Measurements from ENCODE around the gene MAD1L1.

MAD1L1 gene

DNA sequence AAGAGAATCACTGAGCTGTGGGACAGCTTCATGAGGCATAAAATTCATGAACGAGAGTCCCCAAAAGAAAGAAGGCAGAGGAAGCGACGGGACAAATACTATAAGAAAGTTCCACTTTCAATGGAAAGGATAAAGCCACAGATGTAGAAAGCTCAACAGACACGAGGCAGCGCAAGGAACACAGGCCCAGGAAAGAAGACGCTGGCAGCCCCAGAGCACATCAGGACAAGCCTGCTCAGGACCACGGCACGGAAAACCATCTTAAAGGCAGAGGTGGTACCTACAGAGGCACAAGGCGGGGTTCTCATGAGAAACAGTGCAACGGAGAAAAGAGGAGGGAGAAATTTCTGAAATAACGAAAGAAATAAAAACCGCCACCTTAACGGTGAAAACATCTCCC, 273.4 kb downstream of the MAD1L1 start:
- no peak for DNase-seq

DNA sequence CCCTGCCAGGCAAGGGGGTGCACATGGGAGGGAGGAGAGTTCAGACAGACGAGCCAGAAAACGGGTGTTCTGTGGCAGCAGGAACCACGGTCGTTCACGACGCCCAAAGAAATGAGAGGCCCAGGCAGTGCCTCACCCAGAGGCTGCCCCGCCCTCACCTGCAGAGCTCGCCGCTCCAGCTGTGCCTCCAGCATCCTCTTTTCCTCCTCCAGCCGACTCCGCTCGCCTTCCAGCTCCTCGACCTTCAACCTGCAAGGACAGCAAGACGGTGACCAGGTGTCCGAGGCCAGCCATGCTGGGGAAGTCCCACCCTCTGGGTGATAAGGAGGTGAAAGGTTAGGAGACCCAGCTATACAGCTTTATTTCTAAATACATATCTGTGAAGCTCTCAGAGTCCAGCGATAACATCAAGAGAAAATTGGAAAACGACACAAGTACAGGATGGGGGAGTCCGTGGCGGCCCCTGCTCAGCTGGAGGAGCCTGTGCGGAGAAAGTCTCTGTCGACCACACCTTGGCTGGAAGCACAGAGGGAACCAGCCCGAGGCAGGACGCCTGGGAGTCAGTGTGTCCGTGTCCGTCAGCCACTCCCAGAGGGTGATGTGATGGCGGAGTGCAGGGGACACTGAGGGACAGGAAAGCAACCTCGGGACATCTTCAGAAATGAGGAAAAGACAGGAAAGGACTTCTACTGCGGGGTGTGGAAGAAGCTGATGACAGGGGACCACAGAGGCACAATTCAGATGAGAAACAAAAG, 275.1 kb downstream of the MAD1L1 start:
- DNase-seq, result no peak

DNA sequence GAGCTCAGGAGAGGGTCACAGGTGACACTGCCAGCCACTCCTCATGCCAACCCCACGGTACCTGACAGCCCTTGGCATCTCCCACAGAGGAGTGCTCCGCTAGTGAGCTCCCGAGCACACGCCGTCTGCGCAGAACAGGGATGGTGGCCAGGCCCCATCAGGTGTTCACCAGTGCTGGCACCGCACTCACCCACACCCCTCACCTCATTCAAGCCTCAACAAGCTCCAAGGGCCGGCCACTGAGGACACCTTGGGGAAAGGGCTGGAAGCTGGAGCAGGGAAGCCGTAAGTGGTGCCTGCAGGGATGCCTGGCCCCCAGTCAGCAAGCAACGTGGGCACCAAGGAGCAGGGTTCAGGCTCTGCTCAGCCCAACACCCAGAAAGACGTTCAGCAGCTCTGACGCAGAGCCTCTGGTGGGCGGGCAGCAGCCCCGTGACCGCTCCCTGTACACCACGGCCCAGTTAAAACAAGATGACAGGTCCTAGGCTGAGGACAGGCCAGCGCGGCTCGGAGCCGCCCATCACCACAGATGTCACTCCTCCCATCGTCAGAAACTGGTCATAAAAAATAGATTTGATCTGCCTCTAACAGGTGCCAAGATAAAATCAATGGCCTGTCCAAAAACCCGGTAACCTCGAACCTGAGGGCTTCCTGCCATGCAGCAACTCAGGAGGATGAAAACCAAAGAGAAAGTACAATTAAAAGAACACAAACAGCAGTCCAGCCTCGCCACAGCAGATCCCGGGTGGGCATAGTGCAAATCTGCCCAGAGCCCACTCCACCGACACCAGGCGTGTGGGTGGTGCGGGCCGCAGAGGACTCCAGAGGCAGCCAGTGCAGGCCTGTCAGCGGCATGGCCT, 275.9 kb downstream of the MAD1L1 start:
- DNase-seq, result no peak

DNA sequence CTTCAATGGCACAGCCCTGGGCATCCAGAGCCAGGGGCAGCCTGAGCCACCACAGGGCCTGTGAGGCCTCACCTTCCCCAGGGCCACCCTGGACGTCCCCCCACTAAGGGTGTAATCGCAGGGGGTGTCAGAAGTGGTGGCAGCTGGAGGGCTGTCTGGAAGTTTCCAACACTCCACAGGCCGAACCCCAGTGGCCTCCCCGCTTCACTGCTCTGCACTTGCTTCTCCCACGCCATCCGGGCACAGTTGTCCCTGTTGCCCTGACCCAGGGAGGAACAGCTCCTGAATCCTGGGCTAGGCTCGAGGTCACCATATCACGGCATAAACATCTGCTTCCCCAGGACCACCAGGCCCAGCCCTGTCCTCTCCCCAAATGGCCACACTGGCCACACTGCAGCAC, 276.6 kb downstream of the MAD1L1 start:
- no peak for DNase-seq

DNA sequence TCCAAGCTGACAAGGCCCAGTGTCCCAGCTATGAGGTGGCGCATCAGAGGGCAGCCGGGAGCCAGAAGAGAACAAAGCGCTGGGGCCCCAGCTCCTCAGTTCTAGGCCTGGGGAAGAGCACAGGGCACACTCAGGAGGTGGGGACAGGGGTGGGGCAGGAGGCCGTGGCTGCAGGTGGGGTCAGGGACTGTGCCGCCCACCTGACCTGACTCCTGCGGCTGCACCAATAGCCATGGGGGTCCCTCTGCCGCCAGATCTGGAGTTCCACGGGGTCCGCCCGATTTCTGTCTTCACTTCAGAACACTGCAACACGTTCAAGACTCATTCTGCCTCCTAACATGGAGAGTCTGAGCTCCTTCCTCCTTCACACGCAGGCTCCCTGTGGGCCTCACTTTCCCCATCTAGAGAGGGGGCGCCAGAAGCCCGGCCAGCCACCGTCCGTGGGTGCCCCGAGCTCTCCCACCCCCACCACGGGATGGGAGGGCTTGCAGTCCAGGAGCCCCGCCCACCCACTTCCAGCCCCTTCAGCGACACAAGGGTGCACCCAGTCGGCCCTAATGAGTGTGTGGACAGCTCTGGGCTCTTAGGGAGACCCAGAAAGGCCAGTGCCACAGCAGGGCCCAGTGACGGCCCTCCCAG, 278.3 kb downstream of the MAD1L1 start:
- DNase-seq, result no peak

DNA sequence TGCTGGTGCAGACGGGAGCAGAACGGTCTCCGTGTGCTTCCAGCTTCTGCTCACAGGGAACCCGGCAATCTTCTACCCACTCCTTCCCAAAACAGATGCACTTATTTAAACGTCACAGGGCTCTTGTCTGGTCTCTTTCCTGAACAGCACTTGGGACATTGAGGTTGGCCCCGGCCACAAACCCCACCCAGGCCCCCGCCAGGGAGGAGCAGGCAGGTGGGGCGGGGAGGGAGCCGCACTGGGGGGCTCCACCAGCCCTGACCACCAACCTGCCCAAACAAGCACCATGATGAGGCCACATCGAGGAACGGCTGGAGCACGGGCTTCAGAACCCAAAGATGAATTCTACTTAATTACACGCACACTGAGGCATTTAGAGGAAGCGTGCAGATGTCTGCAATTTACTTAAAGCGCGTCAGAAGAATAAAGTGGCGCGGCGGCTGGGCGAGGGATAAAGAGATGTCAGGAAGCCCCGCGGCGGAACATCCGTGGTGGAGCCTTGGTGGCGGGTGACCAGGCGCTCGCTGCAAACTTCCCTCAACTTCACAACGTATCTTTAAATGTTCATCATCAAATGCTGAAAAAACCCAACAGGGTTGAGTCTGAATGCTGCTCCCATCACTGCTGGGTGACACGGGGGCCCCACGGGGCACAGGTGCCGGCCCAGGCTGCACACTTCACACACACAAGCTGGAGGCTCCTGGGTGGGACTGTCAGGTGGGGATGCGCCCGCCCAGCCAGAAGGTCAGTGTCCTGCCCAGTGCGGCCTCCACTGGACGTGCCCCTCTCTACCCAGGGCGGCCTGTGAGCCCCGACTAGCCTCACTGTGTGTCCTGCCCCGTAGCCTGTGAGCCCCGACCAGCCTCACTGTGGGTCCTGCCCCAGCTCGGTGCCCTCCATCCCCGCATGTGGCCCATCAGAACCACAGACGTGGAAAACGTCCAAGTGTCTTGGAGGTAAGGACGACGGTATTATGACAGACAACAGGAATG, 279.2 kb downstream of the MAD1L1 start:
- no peak for DNase-seq

DNA sequence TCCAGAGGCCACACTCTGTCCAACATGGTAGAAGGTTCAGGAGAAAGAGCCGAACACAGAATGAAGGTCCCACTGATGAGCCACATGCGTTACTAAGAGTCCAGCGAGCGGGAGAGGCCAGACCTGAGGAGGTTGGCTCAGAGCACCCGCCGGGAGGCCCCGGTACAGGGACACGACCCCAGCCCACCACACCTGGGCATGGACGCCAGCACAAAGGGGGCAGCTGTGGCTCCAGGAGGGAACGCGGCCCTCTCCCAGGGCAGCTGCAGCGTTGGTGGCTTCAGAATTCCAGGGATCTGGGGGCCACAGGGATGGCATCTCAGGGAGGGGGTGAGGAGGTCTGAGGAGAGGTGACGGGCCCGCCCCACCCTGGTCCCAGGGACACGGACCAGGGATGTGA, 280.0 kb downstream of the MAD1L1 start:
- DNase-seq, result no peak

DNA sequence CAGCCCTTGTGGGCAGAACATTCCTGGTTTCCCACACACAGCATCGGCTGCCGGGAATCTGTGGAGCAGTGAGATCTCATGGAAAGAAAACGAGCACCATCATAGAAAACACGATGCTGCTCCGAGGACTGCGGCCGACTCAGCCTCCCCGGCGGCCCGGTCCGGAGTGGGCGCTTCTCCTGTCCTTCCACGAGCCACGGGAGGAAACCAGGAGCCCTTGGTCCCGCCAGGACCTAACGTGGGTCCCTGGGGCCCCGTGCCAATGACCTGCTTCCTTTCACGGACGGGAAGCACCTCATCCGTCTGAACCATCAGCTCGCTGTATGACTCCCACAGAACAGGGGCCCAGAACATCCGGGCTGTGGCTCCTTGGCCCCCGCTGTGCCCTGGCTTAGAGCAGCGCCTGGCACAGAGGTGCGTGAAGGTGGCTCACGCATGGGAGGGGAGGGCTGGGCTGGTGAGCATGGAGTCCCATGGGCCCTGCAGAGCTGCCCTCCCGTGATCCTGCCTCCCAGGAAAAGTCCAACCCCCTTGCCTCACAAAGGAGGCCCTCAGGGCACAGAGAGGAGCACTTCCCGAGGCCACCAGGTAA, 280.5 kb downstream of the MAD1L1 start:
- no peak for DNase-seq

DNA sequence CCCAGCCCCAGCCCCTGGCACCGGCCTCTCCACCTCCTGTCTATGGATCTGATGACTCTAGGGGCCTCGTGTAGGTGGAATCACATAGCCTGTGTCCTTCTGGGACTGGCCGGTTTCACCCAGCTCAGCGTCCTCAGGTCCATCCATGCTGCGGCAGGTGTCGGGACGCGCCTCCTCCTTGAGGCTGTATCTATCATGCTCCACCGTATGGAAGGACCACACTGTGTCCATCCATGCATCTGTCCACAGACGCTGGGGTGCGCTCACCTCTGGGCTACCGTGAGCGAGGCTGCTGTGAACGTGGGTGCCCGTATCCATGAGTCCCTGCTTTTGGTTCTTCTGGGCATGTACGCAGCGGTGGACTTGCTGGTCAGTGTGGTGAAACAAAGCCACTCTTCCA, 281.1 kb downstream of the MAD1L1 start:
- DNase-seq, result no peak

DNA sequence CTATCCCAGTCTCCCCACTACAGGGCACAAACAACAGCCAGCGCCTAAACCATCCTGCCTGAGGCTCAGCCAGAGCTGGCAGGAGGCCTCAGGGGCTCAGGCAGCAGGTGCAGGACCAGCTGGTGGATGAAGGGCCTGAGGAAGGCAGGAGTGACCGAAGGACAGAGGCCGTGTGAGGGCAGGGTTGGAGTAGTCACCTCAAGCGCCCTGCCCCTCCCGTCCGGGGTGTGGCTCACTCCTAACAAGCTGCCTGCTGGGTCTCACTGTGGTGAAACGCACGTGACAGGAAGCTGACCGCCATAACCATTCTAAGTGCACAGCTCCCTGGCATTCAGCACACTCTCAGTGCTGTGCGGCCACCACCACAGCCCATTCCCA, 281.6 kb downstream of the MAD1L1 start:
- no peak for DNase-seq

DNA sequence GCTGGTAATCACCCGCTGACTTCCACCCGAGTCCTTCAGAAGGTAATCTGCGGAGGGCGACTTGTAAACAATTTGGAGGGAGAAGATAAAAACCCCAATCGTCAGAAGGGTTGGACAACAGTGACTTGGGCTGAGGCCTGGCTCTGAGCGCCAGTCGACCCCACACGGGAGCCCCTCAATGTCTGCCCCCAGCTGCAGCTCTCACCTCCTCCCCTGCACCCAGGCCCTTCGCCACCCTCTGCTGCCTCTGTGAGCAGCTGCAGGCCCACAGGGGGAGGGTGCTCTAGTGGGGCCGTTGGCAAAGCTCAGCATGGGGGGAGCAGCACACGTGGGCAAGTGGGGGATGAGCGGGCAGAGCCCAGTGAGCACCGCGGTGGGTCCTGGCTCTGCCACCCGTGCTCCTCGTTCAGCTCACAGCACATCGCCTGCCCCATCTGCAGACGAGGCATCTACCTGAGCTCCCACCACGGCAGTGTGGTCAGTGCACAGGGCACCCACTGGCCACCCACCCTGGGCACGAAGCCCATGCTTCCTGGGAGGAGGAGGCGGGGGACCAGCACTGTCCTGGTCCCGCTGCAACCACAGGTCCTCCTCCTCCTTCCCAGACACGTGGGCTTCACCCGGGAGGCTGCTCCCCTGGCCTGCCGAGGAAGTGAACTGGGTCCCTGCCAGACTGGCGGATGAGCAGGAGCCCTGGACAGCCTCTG, 282.1 kb downstream of the MAD1L1 start:
- no peak for DNase-seq

DNA sequence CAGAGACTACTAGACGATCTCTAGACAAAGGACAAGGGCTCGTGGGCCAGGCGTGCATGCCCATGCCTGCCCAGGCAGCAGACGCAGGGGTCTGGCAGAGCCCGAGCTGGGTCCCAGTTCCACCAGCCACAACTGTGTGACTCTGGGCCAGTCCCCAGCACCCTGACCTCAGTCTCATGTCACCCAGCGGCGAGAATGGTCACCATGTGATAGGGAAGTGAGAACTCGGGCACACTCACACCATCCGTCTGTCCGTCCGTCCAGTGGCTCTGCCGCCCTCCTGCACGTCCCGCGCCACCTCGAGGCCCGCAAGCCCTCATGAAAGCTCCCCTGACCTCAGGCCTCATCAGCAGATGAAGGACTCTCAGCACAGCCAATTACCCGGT, 282.7 kb downstream of the MAD1L1 start:
- no peak for DNase-seq

DNA sequence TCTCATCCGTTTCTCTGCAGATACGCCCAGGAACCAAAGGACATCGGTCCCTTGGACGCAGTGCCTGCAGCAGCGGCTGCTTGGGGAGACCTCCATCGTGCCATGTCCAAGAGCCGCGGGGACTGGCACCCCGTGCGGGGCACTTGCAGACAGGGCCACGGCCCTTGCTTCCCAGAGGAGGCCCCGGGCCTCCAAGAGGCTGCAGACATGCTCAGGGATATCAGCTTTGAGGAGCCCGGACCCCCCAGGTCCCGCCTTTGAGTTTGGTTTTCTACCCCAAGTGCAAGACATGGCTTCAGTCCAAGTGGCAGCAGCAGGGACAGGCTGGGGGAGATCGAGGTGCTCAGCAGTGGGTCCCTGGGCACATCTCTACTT, 283.1 kb downstream of the MAD1L1 start:
- no peak for DNase-seq

DNA sequence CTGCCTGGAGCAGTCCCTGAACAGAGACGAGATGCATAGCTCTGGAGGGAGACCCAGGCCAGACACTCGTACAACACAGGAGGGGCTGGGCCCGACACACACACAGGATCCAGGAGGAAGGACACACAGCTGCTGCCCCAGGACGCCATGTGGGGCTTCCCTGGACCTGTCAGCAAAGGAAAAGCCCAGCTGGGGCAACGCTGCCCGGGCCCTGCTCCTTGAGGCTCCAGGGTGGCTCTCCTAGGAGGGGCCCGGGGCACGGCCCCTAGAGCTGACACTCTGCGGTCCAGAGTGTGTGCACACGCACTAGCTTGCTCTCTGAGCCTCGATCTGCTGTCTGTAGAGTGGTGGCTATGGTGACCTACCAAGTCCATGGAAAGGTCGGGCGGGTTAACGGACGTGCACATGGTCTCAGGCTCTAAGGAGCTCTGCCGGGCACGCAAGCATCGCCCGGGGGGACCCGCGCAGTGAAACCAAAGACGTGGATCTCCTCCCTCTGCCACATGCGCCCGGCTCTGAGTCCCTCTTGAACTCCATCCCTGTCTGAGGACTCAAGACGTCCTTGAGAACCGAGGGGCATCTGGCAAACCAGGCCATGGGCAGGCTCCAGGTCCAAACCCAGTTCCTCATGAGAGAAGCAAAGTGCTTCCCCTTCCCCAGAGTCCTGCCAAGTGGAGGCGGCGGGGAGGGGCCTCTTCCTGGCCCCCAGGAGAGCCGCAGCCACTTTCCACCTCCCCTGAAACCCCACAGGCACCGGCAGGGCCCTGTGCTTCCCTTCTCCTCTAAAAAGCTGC, 283.7 kb downstream of the MAD1L1 start:
- no peak for DNase-seq

DNA sequence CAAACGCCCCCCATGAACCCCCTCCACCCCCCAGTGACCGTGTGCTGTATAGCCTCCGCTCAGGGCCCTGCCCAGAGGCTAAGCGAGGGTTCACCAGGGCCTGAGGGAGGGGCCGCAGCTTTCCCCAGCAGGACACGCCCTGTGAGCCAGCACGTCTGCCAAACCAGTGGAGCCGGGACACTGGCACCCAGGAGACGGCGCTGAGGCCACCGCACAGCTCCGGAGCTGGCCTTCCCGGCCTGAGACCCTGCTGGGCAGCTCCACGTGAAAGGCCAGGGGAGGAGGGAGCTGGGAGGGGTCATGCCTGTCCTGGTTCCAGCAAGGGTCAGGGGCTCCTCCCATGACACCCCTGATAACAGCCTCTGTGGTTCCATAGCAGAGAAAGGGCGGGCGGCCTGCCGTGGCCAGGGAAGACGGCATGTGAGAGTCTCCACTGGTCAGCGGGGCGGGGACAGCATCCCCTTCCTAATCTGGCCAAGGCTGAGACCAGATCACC, 284.4 kb downstream of the MAD1L1 start:
- no peak for DNase-seq

DNA sequence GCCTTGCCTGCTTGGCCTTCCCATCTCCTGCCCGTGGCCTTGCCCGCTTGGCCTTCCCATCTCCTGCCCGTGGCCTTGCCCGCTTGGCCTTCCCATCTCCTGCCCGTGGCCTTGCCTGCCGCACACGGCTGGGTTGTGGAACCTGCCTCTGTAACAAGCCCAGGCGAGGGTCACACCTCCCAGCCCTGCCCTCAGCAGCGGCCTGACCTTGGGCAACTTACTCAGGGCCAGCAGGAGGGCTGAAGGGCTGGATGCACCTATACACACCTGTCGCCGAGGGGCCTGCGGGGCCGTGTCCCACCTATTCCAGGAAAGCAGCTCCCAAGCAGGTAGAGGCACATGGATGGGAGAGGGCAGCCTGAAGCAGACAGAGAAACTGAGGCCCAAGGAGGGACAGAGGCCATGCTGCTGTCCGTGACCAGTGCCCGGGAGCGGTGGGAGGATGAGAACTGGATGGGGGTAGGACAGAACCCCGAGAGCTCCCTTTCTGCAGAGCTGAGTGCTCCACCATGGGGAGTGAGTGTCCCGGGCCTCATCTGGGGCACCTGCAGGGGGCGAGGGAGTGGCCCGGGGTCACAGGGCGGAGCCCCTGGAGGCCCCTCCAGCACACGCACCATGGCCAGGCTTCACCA, 285.0 kb downstream of the MAD1L1 start:
- no peak for DNase-seq

DNA sequence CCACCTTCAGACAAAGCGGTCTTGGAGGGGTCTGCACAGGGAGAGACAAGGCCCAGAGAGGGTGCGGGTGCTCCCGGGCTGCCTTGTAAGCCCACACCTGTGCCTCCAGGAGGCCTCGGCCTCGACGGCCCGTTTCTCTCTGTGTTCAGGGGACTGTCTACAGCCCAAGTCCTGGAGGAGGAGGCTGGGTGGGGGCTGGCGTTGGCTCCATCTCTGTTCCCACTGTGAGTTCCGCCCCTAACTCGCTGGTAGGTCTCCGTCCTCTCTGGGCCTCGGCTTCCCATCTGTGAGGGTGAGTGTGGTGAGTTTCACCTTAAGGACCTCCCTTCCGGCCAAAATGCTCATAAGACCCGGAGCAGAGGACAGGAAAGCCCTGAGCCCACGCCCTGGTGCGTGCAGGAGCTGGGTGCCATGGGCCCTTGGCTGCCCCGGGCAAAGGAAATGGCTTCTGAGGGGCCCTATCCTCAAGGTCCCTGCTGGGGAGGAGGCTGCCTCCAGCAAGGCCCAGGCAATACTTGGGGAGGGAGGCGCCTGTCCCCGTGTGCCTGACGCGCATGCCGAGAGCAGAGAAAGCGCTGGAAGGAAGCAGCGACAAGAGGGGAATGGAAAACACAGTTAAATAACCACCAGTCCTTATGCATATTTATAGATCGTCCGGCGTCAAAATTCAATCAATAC, 285.8 kb downstream of the MAD1L1 start:
- no peak for DNase-seq

DNA sequence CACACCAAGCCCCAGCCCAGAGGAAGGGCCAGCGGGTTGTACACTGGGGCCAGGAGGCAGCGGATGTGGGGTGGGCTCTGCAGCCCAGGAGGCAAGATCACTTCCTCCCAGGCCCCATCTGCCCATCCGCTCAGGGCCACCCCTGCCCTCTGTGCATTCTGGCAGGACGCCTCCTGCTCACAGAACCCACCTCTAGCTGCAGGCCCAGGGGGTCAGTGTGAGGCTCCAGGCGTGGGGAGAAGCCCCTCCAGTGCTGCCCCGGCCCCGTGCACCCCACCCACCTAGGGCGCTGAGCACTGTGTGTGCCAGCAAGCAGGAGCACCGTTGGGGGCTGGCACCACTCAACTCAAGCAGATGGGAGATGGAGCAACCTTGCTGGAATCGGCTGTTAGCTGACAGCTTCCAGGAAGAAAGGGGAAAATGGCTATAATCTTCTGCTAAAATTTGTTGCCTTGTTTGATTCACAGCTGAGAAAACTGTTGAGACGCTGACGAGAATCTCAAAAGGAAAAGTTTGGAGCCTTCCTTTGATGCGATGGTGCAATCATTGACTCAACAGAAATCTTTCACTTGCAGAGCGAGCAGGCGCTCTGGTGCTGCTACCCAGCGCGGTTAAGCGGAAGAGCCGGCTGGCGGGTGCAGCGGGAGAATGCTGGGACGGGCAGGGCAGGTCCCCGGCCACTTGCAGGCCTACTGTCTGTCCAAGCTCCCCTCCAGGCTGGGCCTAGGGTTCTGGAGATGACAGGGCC, 286.5 kb downstream of the MAD1L1 start:
- DNase-seq, result no peak

DNA sequence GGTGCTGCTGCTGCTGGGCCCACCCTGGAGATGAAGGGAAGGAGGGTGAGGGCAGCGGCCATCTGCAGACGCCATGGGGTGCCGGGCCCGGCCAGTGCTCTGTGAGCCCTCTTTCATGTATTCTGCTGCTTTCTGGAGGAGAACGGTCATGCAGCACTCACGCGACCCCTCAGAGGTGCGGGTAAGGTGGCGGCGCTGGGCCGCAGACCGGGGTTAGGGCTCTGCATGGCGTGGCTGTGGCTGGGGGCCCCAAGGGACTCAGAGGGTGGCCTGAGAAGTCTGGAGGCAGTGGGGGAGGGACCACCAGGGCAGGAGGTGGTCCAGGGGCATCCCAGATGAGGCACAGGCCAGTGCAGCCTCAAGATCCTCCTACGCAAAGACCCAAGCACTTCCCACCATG, 287.2 kb downstream of the MAD1L1 start:
- no peak for DNase-seq

Measured in T1000 (cell line).